Activated CD4-positive, alpha-beta T cell treated with anti-CD3 and anti-CD28 coated beads, Interleukin-2, amount 10 ng/mL, durations not matched to agents 7 days and 5 days (primary cell): ENCODE data around the gene PSMD5. TPM values are rescaled to one million over a fixed set of nuclear protein-coding genes. Genes with fewer than 3 reads are reported as not detected.

Experiments used
- CTCF ChIA-PET: fragments of 350-600 bp; sonication (Branson Sonifier 250); formaldehyde crosslinking; loops from one replicate; lab custom pipeline; 2021; ENCODE audit warnings: antibody characterized with exemption; lab: Charles Lee
- POLR2A ChIA-PET: fragments of 350-600 bp; sonication (Branson Sonifier 250); formaldehyde crosslinking; loops from one replicate; lab custom pipeline; 2021; ENCODE audit warnings: antibody characterized with exemption; lab: Charles Lee
- DNase-seq: peaks from one replicate; pipeline ENCODE4 v3.0.0-alpha.2; 2020
- H3K27ac Mint-ChIP-seq: one replicate; pipeline ENCODE4 v1.8.0; 2021; ENCODE audit warnings: mild to moderate bottlenecking, moderate library complexity, mixed read lengths
- H3K27me3 Mint-ChIP-seq: one replicate; pipeline ENCODE4 v1.8.0; 2021; ENCODE audit warnings: mixed read lengths
- H3K36me3 Mint-ChIP-seq: one replicate; pipeline ENCODE4 v1.8.0; 2021; ENCODE audit warnings: low read depth, mixed read lengths
- H3K4me1 Mint-ChIP-seq: one replicate; pipeline ENCODE4 v1.8.0; 2021; ENCODE audit warnings: mixed read lengths
- H3K4me3 Mint-ChIP-seq: one replicate; pipeline ENCODE4 v1.8.0; 2021; ENCODE audit warnings: mild to moderate bottlenecking, moderate library complexity, mixed read lengths
- H3K9me3 Mint-ChIP-seq: one replicate; pipeline ENCODE4 v1.8.0; 2021; ENCODE audit warnings: mixed read lengths
- total RNA-seq, 2 experiments: library from RNA; stranded (reverse); gene quantifications; one replicate each; pipeline ENCODE4 v1.2.3, GENCODE V29; 2021

PSMD5 gene
- total RNA-seq, 2 experiments from 2014 or later: 35.3 to 50.9 TPM

GRCh38 chr9:120862452-120862851 lies 19.7 kb upstream of the PSMD5 start:
- no peak overlapping the region for H3K27ac Mint-ChIP-seq
- DNase-seq: no peak
- H3K9me3 Mint-ChIP-seq: no peaks in the 10 kb centered on the region
- no peak overlapping the region for H3K4me3 Mint-ChIP-seq
- H3K36me3 Mint-ChIP-seq: peaks cover 84% of the 10 kb centered on the region
- CTCF ChIA-PET: no interaction called here
- H3K27me3 Mint-ChIP-seq: no peaks in the 10 kb centered on the region
- POLR2A ChIA-PET: no interaction called here
- H3K4me1 Mint-ChIP-seq: peaks cover 20% of the 10 kb centered on the region

DNA sequence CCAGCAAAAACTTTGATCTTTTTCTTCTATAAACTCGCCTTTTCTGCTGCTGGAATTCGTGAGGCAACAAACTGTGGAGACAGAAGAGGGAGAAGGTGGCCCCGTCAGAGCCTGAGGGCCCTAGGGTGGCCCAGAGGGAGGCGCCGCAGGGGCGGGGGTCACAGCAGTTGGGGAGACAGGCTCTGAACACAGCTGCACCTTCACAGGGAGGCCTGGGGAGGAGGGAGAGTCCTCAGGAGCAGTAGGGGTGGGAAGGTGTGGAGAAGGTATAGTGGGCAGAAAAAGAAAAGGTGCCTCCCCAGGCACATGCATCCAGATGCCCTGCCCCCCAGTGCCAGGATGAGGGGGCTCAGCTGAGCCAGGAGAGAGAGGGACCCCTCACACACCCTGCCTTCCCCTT lies 19.2 kb upstream of the PSMD5 start:
- H3K36me3 Mint-ChIP-seq: peaks cover 85% of the 10 kb centered on the region
- H3K27me3 Mint-ChIP-seq: no peaks in the 10 kb centered on the region
- peaks cover 19% of the 10 kb centered on the region for H3K4me1 Mint-ChIP-seq
- ChIA-PET POLR2A (no interaction called here), CTCF (interaction anchor here (1.0 kb wide), 1 partner anchor 16 kb away, joined by 4 read pairs; no protein-coding TSS in a partner anchor)
- no peak overlapping the region for H3K4me3 Mint-ChIP-seq
- no peaks in the 10 kb centered on the region for H3K9me3 Mint-ChIP-seq
- peak overlapping the region; percentile 10 for H3K27ac Mint-ChIP-seq
- DNase-seq: no peak

DNA sequence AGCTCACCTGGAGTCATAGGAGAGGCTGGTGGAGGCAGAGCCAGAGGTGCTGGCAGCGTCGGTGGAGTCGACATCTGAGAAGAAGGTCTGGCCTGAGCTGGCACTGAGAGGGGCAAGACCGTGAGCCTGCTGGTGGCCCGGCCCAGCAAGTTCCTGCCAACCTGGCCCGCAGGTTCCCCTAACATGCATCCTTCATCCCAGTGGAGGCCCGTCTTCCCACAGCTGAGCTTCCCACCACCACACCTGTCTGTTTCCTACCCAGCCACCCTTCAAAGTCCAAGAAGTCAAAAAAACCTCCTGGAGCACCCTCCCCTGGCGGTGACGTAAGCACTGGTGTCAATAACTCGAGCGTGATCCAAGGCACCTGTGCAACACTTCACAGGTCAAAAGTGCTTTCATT lies 17.4 kb upstream of the PSMD5 start:
- no peaks in the 10 kb centered on the region for H3K9me3 Mint-ChIP-seq
- ChIA-PET POLR2A (no interaction called here), CTCF (interaction anchor here (0.8 kb wide), 1 partner anchor 10 kb away, joined by 3 read pairs; no protein-coding TSS in a partner anchor)
- H3K27ac Mint-ChIP-seq: peak overlapping the region; percentile 57
- H3K4me3 Mint-ChIP-seq: no peak overlapping the region
- H3K36me3 Mint-ChIP-seq: peaks cover 81% of the 10 kb centered on the region
- H3K27me3 Mint-ChIP-seq: no peaks in the 10 kb centered on the region
- H3K4me1 Mint-ChIP-seq: peaks cover 15% of the 10 kb centered on the region
- no peak for DNase-seq

DNA sequence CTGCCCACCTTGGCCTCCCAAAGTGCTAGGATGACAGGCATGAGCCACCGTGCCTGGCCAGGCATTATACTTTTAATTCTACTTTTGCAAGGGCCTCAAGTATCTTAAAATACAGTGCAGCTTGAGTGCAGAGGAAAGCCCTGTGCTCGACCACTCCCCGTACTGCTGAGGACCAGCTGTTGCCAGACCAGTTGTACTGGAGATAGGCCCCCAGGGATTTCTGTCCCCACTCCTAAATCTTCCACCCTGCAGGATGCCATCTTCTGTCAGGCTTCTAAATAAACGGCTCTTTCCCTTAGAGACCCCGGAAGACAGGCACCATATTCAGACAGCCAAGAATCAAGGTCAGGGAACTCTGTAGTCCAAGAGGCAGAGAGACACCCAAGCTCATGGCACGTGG lies 16.6 kb upstream of the PSMD5 start:
- Mint-ChIP-seq H3K36me3 (peaks cover 84% of the 10 kb centered on the region), H3K27ac (peak overlapping the region; percentile 48), H3K4me1 (peaks cover 15% of the 10 kb centered on the region), H3K27me3 (no peaks in the 10 kb centered on the region), H3K9me3 (no peaks in the 10 kb centered on the region), H3K4me3 (no peak overlapping the region)
- CTCF ChIA-PET: interaction anchor here (0.6 to 1.3 kb wide), 3 partner anchors 11 to 317 kb away, joined by 3 read pairs; no protein-coding TSS in a partner anchor
- DNase-seq: no peak
- POLR2A ChIA-PET: no interaction called here

DNA sequence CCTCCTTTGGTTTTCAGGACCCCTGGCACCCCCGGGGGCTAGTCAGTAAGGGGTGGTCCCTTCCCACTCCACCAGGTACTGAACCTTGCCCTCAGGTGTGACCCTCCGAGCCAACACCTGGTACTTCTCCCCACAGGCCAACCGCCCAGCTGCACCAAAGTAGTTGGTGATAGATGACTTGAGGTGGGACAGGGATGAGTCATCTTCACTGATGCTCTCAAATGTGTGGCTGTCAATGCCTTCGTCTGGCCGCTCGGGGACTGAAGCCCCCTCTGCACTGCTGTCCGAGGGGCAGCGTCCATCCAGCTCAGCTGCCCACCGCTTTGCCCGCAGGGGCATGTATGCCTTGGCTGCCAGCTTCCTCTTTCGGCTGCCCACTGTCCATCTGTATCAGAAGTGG lies 15.2 kb upstream of the PSMD5 start:
- Mint-ChIP-seq H3K27me3 (no peaks in the 10 kb centered on the region), H3K27ac (peak overlapping the region; percentile 74), H3K36me3 (peaks cover 84% of the 10 kb centered on the region), H3K4me3 (no peak overlapping the region), H3K9me3 (no peaks in the 10 kb centered on the region), H3K4me1 (peaks cover 16% of the 10 kb centered on the region)
- POLR2A ChIA-PET: no interaction called here
- CTCF ChIA-PET: interaction anchor here (0.5 kb wide), 1 partner anchor 42 kb away, joined by 3 read pairs; no protein-coding TSS in a partner anchor
- no peak for DNase-seq

DNA sequence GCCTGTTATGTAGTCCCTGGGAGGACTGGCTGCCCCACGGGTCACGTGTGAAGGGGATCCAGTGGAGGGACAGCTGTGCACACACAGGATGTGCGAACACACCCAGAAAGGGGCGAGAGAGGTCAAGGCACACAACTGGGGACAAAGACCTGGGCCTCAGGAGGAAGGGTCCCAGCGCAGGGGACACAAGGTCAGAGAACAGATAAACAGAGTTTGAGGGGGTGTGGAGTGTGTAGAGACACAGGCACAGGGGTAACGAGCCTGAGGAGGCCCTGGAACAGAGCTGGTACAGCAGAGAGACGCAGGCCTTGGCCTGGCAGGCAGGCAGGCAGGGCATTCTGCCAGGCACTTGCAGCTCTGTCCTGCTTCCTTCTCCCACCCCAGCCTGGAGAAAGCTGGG lies 14.8 kb upstream of the PSMD5 start:
- peak overlapping the region; percentile 74 for H3K27ac Mint-ChIP-seq
- H3K36me3 Mint-ChIP-seq: peaks cover 84% of the 10 kb centered on the region
- no peaks in the 10 kb centered on the region for H3K9me3 Mint-ChIP-seq
- DNase-seq: no peak
- H3K4me3 Mint-ChIP-seq: no peak overlapping the region
- H3K4me1 Mint-ChIP-seq: peaks cover 19% of the 10 kb centered on the region
- ChIA-PET POLR2A (interaction anchor here (0.8 kb wide), 1 partner anchor 11 kb away, joined by 4 read pairs; no protein-coding TSS in a partner anchor), CTCF (no interaction called here)
- no peaks in the 10 kb centered on the region for H3K27me3 Mint-ChIP-seq

DNA sequence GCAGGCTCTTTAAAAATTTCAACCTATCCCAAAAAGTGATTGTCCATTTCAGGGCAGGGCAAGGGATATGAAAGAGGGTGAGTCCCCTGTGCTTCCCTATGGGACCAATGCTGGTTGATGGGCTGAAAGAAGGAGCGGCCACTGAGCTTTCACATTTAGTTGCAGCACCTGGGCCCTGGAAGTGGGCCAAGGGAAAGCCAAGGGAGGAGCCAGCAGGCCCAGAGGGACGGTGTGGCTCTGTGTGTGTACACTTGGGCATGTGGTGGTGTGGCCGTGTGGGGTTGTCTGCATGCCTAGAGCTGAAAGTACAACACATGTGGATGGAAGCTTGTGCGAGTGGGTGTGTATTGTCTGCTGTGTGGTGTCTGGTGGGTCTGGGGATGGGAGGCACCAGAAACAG lies 14.0 kb upstream of the PSMD5 start:
- CTCF ChIA-PET: interaction anchor here (1.6 to 1.7 kb wide), 2 partner anchors 10 to 14 kb away, joined by 3 to 7 read pairs; no protein-coding TSS in a partner anchor
- H3K27me3 Mint-ChIP-seq: no peaks in the 10 kb centered on the region
- H3K4me1 Mint-ChIP-seq: peaks cover 19% of the 10 kb centered on the region
- H3K36me3 Mint-ChIP-seq: peaks cover 84% of the 10 kb centered on the region
- H3K4me3 Mint-ChIP-seq: no peak overlapping the region
- no peaks in the 10 kb centered on the region for H3K9me3 Mint-ChIP-seq
- no peak overlapping the region for H3K27ac Mint-ChIP-seq
- no peak for DNase-seq
- POLR2A ChIA-PET: interaction anchor here (0.8 kb wide), 1 partner anchor 10 kb away, joined by 4 read pairs; no protein-coding TSS in a partner anchor

GRCh38 chr9:120855827-120856670 lies 13.3 kb upstream of the PSMD5 start:
- no peak for DNase-seq
- Mint-ChIP-seq H3K4me3 (no peak overlapping the region), H3K4me1 (peaks cover 19% of the 10 kb centered on the region), H3K27me3 (no peaks in the 10 kb centered on the region), H3K9me3 (no peaks in the 10 kb centered on the region), H3K27ac (peak overlapping the region; percentile 70), H3K36me3 (peaks cover 83% of the 10 kb centered on the region)
- POLR2A ChIA-PET: interaction anchor here (0.5 to 0.6 kb wide), 2 partner anchors 39 to 245 kb away, joined by 3 to 4 read pairs; no protein-coding TSS in a partner anchor
- CTCF ChIA-PET: interaction anchor here (0.5 to 1.7 kb wide), 3 partner anchors 10 to 394 kb away, joined by 3 to 7 read pairs (median 3); no protein-coding TSS in a partner anchor

- Mint-ChIP-seq H3K27me3 (no peaks in the 10 kb centered on the region), H3K4me3 (no peak overlapping the region), H3K4me1 (peaks cover 20% of the 10 kb centered on the region), H3K9me3 (no peaks in the 10 kb centered on the region), H3K27ac (peak overlapping the region; percentile 70), H3K36me3 (peaks cover 80% of the 10 kb centered on the region)
- ChIA-PET CTCF (interaction anchor here (1.6 to 1.7 kb wide), 2 partner anchors 8 to 12 kb away, joined by 3 to 7 read pairs; no protein-coding TSS in a partner anchor), POLR2A (interaction anchor here (0.6 kb wide), 1 partner anchor 37 kb away, joined by 4 read pairs; no protein-coding TSS in a partner anchor)
- DNase-seq: no peak
Measured at GRCh38 chr9:120854596-120855327, 12.0 kb upstream of the PSMD5 start.

GRCh38 chr9:120853198-120853597 lies 10.5 kb upstream of the PSMD5 start:
- Mint-ChIP-seq H3K27ac (no peak overlapping the region), H3K4me3 (no peak overlapping the region), H3K9me3 (no peaks in the 10 kb centered on the region), H3K27me3 (no peaks in the 10 kb centered on the region), H3K36me3 (peaks cover 76% of the 10 kb centered on the region), H3K4me1 (peaks cover 24% of the 10 kb centered on the region)
- POLR2A ChIA-PET: no interaction called here
- CTCF ChIA-PET: interaction anchor here (1.3 to 1.4 kb wide), 2 partner anchors 16 to 109 kb away, joined by 4 read pairs; no protein-coding TSS in a partner anchor
- DNase-seq: no peak

- H3K9me3 Mint-ChIP-seq: no peaks in the 10 kb centered on the region
- peak overlapping the region; percentile 3 for H3K27ac Mint-ChIP-seq
- POLR2A ChIA-PET: no interaction called here
- no peaks in the 10 kb centered on the region for H3K27me3 Mint-ChIP-seq
- no peak overlapping the region for H3K4me3 Mint-ChIP-seq
- CTCF ChIA-PET: interaction anchor here (0.7 to 1.4 kb wide), 2 partner anchors 86 to 109 kb away, joined by 3 to 4 read pairs; no protein-coding TSS in a partner anchor
- no peak for DNase-seq
- peaks cover 76% of the 10 kb centered on the region for H3K36me3 Mint-ChIP-seq
- H3K4me1 Mint-ChIP-seq: peaks cover 29% of the 10 kb centered on the region
Measured at GRCh38 chr9:120852240-120853010, 9.7 kb upstream of the PSMD5 start.

DNA sequence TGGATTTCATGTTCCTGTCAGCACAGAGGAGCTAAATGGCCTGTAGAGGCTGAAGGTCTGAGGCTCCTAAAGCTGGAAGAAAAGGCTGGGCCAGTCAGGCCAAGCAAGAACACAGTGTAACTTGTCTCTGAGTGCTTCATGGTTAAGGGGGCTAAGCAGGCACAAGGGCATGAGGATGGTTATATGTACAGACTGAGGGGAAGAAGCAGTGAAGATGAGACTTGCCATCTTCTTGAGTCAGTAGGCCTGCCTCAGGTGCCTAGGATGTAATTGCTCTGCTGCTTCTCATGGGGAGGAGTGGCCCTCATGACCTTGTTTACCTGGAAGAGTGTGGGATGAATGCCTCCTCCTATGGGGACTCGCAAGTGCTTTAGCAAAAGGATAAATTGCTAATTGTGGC lies 8.7 kb upstream of the PSMD5 start:
- H3K9me3 Mint-ChIP-seq: no peaks in the 10 kb centered on the region
- H3K27ac Mint-ChIP-seq: peak overlapping the region; percentile 70
- ChIA-PET POLR2A (interaction anchor here (0.6 kb wide), 1 partner anchor 85 kb away, joined by 3 read pairs; no protein-coding TSS in a partner anchor), CTCF (no interaction called here)
- H3K27me3 Mint-ChIP-seq: no peaks in the 10 kb centered on the region
- peaks cover 74% of the 10 kb centered on the region for H3K36me3 Mint-ChIP-seq
- peaks cover 38% of the 10 kb centered on the region for H3K4me1 Mint-ChIP-seq
- DNase-seq: no peak
- no peak overlapping the region for H3K4me3 Mint-ChIP-seq
